HEK293 (cell line): ENCODE data around the gene ERG.

ENCODE experiments used
- CTCF ChIA-PET: fragments of 350-600 bp; formaldehyde crosslinking; extraction: SDS; loops from one replicate; lab custom pipeline; 2021; ENCODE audit warnings: antibody characterized with exemption; lab: Yijun Ruan, JAX
- POLR2A ChIA-PET: fragments of 300-600 bp; formaldehyde crosslinking; extraction: SDS; loops from one replicate; lab custom pipeline; 2020; ENCODE audit warnings: antibody characterized with exemption, inconsistent platforms; lab: Yijun Ruan, JAX
- H3K27ac ChIP-seq: fragments of 200-500 bp; sonication (Bioruptor generic); 2 replicates; pipeline ENCODE4 v1.5.1; 2014; ENCODE audit warnings: low read depth, low read length, control low read depth, inconsistent platforms; ENCODE audit errors: extremely low read depth
- H3K36me3 ChIP-seq, 2 experiments: fragments of 200-500 bp in 1 of 2; sonication (Bioruptor generic) in 1 of 2; 1 replicate in 1 of 2; 2 replicates in 1 of 2; pipeline ENCODE4 v1.5.1; 2014 to 2017; ENCODE audit warnings: inconsistent platforms in 2 of 2, low read length in 2 of 2; ENCODE audit not compliant: control insufficient read depth in 2 of 2, insufficient read depth in 1 of 2
- H3K4me1 ChIP-seq: fragments of 200-500 bp; sonication (Bioruptor generic); 2 replicates; pipeline ENCODE4 v1.5.1; 2014; ENCODE audit warnings: mild to moderate bottlenecking, low read length, inconsistent platforms; ENCODE audit not compliant: control insufficient read depth, insufficient read depth
- H3K4me3 ChIP-seq: 2 replicates; pipeline ENCODE4 v1.5.1; 2011; ENCODE audit warnings: low read depth, mild to moderate bottlenecking, control low read depth, low read length, moderate library complexity
- H3K9me3 ChIP-seq: fragments of 200-500 bp; sonication (Bioruptor generic); 2 replicates; pipeline ENCODE4 v1.5.1; 2014; ENCODE audit warnings: low read depth, low read length, inconsistent platforms; ENCODE audit not compliant: control insufficient read depth, insufficient read depth
- GLI2 ChIP-seq: fragments of 450-650 bp; formaldehyde crosslinking; IDR thresholded peaks from 2 replicates; pipeline ENCODE4; 2017; ENCODE audit warnings: missing biosample characterization, missing genetic modification characterization, low read depth, borderline replicate concordance
- HOXC10 ChIP-seq: sonication (generic); formaldehyde crosslinking; IDR thresholded peaks from 2 replicates; pipeline ENCODE4 v1.8.1; 2023; ENCODE audit warnings: mild to moderate bottlenecking, missing genetic modification reagents
- PRDM2 ChIP-seq: fragments of 450-650 bp; formaldehyde crosslinking; IDR thresholded peaks from 2 replicates; pipeline ENCODE4 v1.5.1; 2016; ENCODE audit warnings: missing biosample characterization, missing genetic modification characterization, borderline replicate concordance
- TRIM28 ChIP-seq: IDR thresholded peaks from 2 replicates; pipeline ENCODE4 v1.6.1; 2011; ENCODE audit warnings: low read length, control low read depth, borderline replicate concordance
- ZBTB1 ChIP-seq: fragments of 450-650 bp; formaldehyde crosslinking; IDR thresholded peaks from 2 replicates; pipeline ENCODE4 v1.5.1; 2016; ENCODE audit warnings: missing biosample characterization, missing genetic modification characterization
- ZBTB48 ChIP-seq: fragments of 450-650 bp; formaldehyde crosslinking; IDR thresholded peaks from 2 replicates; pipeline ENCODE4 v1.5.1; 2016; ENCODE audit warnings: missing biosample characterization, missing genetic modification characterization
- ZBTB6 ChIP-seq: fragments of 450-650 bp; formaldehyde crosslinking; IDR thresholded peaks from 2 replicates; pipeline ENCODE4 v1.5.1; 2017; ENCODE audit warnings: missing biosample characterization, missing genetic modification characterization
- ZNF112 ChIP-seq: fragments of 450-650 bp; formaldehyde crosslinking; IDR thresholded peaks from 2 replicates; pipeline ENCODE4 v1.5.0; 2017; ENCODE audit warnings: missing biosample characterization, missing genetic modification characterization
- ZNF132 ChIP-seq: fragments of 450-650 bp; formaldehyde crosslinking; IDR thresholded peaks from 2 replicates; pipeline ENCODE4 v1.5.1; 2017; ENCODE audit warnings: missing biosample characterization, missing genetic modification characterization, borderline replicate concordance
- ZNF146 ChIP-seq: fragments of 450-650 bp; formaldehyde crosslinking; IDR thresholded peaks from 2 replicates; pipeline ENCODE4 v1.5.1; 2016; ENCODE audit warnings: missing biosample characterization, missing genetic modification characterization
- ZNF184 ChIP-seq: fragments of 450-650 bp; IDR thresholded peaks from 2 replicates; pipeline ENCODE4 v1.5.1; 2018; ENCODE audit warnings: missing biosample characterization, mild to moderate bottlenecking, missing genetic modification characterization
- ZNF223 ChIP-seq: fragments of 450-650 bp; formaldehyde crosslinking; IDR thresholded peaks from 2 replicates; pipeline ENCODE4 v1.5.1; 2016; ENCODE audit warnings: missing biosample characterization, missing genetic modification characterization
- ZNF23 ChIP-seq: fragments of 450-650 bp; formaldehyde crosslinking; IDR thresholded peaks from 2 replicates; pipeline ENCODE4 v1.5.1; 2016; ENCODE audit warnings: missing biosample characterization, missing genetic modification characterization, borderline replicate concordance
- ZNF362 ChIP-seq: fragments of 450-650 bp; formaldehyde crosslinking; IDR thresholded peaks from 2 replicates; pipeline ENCODE4 v1.5.1; 2016; ENCODE audit warnings: missing biosample characterization, missing genetic modification characterization
- ZNF501 ChIP-seq: fragments of 450-650 bp; formaldehyde crosslinking; IDR thresholded peaks from 2 replicates; pipeline ENCODE4 v1.5.1; 2016; ENCODE audit warnings: missing biosample characterization, missing genetic modification characterization
- ZNF521 ChIP-seq: fragments of 450-650 bp; formaldehyde crosslinking; IDR thresholded peaks from 2 replicates; pipeline ENCODE4 v1.5.1; 2017; ENCODE audit warnings: missing biosample characterization, mild to moderate bottlenecking, missing genetic modification characterization
- ZNF658 ChIP-seq: fragments of 450-650 bp; formaldehyde crosslinking; IDR thresholded peaks from 2 replicates; pipeline ENCODE4; 2016; ENCODE audit warnings: missing biosample characterization, missing genetic modification characterization
- ZNF677 ChIP-seq: fragments of 450-650 bp; IDR thresholded peaks from 2 replicates; pipeline ENCODE4 v1.5.0; 2018; ENCODE audit warnings: missing biosample characterization, mild to moderate bottlenecking, missing genetic modification characterization, moderate library complexity
- ZNF707 ChIP-seq: fragments of 450-650 bp; formaldehyde crosslinking; IDR thresholded peaks from 2 replicates; pipeline ENCODE4 v1.5.1; 2016; ENCODE audit warnings: missing biosample characterization, missing genetic modification characterization
- ZSCAN18 ChIP-seq: fragments of 450-650 bp; formaldehyde crosslinking; IDR thresholded peaks from 2 replicates; pipeline ENCODE4 v1.5.1; 2016; ENCODE audit warnings: missing biosample characterization, missing genetic modification characterization

The ERG gene

GRCh38 chr21:38430401-38430984 is 67.8 kb downstream of the ERG start:
- POLR2A ChIA-PET = no interaction called here

GRCh38 chr21:38429011-38429410 is 69.3 kb downstream of the ERG start:
- ChIA-PET POLR2A (no interaction called here), CTCF (no interaction called here)
- no peaks in the 10 kb centered on the region for H3K9me3 ChIP-seq
- no peak overlapping the region for H3K4me3 ChIP-seq
- no peaks in the 10 kb centered on the region for H3K4me1 ChIP-seq
- TF ChIP-seq ZNF146 (tag by site-specific recombination) (peak; percentile 89), ZBTB1 (tag by site-specific recombination) (no peak), PRDM2 (no peak)
- no peaks in the 10 kb centered on the region for H3K36me3 ChIP-seq
- no peak overlapping the region for H3K27ac ChIP-seq

More at GRCh38 chr21:38430401-38430984, 67.8 kb downstream of the ERG start:
- Histone ChIP-seq H3K27ac (no peak overlapping the region), H3K9me3 (no peaks in the 10 kb centered on the region), H3K4me3 (no peak overlapping the region), H3K4me1 (no peaks in the 10 kb centered on the region), H3K36me3 (no peaks in the 10 kb centered on the region)
- TF ChIP-seq ZNF658 (tag by site-specific recombination) (no peak), ZNF184 (tag by site-specific recombination) (no peak), ZNF223 (tag by site-specific recombination) (no peak), HOXC10 (no peak), ZNF362 (tag by site-specific recombination) (no peak), ZSCAN18 (tag by site-specific recombination) (no peak), ZNF677 (tag by site-specific recombination) (no peak), ZNF707 (tag by site-specific recombination) (no peak), ZNF521 (tag by site-specific recombination) (no peak), ZNF23 (tag by site-specific recombination) (no peak), ZNF501 (no peak), TRIM28 (no peak), GLI2 (tag by site-specific recombination) (no peak), ZBTB6 (tag by site-specific recombination) (no peak), ZNF112 (tag by site-specific recombination) (no peak), ZBTB48 (tag by site-specific recombination) (no peak), ZNF132 (no peak), ZBTB1 (tag by site-specific recombination) (no peak)
- CTCF ChIA-PET = no interaction called here
